Epithelial cell of proximal tubule (primary cell): ENCODE data around the gene ZFR. TPM values are rescaled to one million over a fixed set of nuclear protein-coding genes. Genes with fewer than 3 reads are reported as not detected.
"Not testable (repeated sequence)": the region's sequence is repeated elsewhere in the genome, so short reads cannot be mapped to it uniquely, and the experiment has no call there.

Experiments
- DNase-seq: peaks from one replicate; pipeline ENCODE4 v3.0.0-alpha.2; 2011; ENCODE audit warnings: low read depth
- H3K4me3 ChIP-seq: 2 replicates; pipeline ENCODE4 v1.5.1; 2011; ENCODE audit warnings: low read depth, mild to moderate bottlenecking, low read length
- total RNA-seq: library from RNA; depleted of rRNA; stranded (reverse); fragments of >200 nt; gene quantifications from 2 replicates; pipeline ENCODE4 v1.2.3, GENCODE V29; 2015
- TF ChIP-seq, protein P1 (sequence below): conservative IDR thresholded peaks from 2 replicates; pipeline ENCODE4 v1.5.1; 2012; ENCODE audit warnings: low read depth, mild to moderate bottlenecking, low read length

Gene ZFR
- total RNA-seq, 1 donor from 2014 or later = 38.6 TPM

GRCh38 chr5:32326216-32326772, 118.2 kb downstream of the ZFR start:
- peak; percentile 63 for DNase-seq
- TF ChIP-seq, protein P1, sequence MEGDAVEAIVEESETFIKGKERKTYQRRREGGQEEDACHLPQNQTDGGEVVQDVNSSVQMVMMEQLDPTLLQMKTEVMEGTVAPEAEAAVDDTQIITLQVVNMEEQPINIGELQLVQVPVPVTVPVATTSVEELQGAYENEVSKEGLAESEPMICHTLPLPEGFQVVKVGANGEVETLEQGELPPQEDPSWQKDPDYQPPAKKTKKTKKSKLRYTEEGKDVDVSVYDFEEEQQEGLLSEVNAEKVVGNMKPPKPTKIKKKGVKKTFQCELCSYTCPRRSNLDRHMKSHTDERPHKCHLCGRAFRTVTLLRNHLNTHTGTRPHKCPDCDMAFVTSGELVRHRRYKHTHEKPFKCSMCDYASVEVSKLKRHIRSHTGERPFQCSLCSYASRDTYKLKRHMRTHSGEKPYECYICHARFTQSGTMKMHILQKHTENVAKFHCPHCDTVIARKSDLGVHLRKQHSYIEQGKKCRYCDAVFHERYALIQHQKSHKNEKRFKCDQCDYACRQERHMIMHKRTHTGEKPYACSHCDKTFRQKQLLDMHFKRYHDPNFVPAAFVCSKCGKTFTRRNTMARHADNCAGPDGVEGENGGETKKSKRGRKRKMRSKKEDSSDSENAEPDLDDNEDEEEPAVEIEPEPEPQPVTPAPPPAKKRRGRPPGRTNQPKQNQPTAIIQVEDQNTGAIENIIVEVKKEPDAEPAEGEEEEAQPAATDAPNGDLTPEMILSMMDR = no peak
- no peak overlapping the region for H3K4me3 ChIP-seq

DNA sequence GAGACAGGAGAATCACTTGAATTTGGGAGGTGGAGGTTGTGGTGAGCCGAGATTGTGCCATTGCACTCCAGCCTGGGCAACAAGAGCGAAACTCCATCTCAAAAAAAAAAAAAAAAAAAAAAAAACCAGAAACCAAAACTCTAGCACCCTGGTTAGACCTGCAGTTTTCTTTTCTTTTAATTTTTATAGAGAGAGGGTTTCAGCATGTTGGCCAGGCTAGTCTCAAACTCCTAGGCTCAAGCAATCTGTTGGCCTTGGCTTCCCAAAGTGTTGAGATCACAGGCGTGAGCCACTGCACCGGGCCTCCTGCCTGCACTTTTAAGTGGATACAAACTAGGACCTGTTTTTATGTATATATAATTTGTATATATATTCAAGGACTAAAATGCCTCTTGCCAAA, 118.9 kb downstream of the ZFR start:
- DNase-seq = no peak
- H3K4me3 ChIP-seq = no peak overlapping the region
- TF ChIP-seq, protein P1 = no peak

DNA sequence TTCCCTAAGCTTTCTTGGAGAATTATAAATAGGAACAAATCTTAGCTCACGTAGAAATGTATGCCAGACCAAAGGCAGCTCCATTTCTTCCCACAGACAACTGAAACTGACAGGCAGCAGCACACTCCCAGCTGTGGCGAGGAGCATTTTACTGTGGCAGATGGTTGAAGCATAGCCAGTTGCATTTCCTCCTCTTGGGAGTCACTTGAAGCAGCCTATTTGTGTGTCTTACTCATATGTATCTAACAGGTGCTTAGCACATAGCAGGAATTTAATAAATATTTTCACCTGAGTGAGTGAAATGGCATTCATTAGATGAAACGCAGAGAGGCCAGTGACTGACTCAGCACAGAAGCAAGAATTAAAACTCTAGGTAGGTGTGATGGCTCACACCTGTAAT, 119.5 kb downstream of the ZFR start:
- no peak for DNase-seq
- TF ChIP-seq, protein P1 = no peak

GRCh38 chr5:32323741-32324140, 120.8 kb downstream of the ZFR start:
- H3K4me3 ChIP-seq = no peak overlapping the region
- TF ChIP-seq, protein P1 = no peak
- DNase-seq = no peak

More for the DNA sequence above, 119.5 kb downstream of the ZFR start:
- H3K4me3 ChIP-seq = no peak overlapping the region

DNA sequence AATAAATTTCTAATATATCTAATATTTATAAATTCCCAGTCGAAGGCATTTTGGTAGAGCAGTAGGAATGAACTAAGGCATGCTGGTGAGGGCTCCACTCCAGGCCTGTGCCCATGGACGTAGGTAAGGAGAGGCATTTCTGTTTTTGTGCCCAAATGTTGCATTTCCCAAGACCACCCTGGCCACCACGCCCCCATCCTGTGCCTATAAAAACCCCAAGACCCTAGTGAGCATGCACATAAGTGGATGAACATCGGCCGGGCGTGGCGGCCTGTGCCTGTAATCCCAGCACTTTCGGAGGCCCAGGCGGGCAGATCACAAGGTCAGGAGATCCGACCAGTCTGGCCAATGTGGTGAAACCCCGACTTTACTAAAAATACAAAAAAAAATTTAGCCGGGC, 121.7 kb downstream of the ZFR start:
- TF ChIP-seq, protein P1 = no peak
- no peak overlapping the region for H3K4me3 ChIP-seq
- no peak for DNase-seq

DNA sequence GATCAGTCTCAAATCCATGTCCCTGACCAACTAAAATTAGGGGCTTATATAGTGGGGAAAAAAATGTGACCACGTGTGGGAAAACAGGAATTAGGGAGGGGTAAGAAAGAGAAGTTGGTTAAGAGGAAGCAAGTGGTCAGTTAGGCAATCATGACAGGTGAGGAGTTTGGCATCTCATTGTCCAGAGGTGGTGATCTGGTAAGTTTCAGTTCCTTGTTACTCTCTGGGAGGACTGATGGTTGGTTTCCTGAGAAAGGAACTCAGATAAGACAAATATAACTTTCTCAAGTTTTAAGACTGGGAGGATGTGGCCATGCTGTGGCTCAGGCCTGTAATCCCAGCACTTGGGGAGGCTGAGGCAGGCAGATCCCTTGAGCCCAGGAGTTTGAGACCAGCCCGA, 122.8 kb downstream of the ZFR start:
- not testable (repeated sequence) for DNase-seq, H3K4me3 ChIP-seq

GRCh38 chr5:32320576-32320975, 124.0 kb downstream of the ZFR start:
- no peak for DNase-seq
- TF ChIP-seq, protein P1 = no peak

More at GRCh38 chr5:32320576-32320975, 124.0 kb downstream of the ZFR start:
- no peak overlapping the region for H3K4me3 ChIP-seq
